Hypothalamus (tissue), 51 donors: Measurements from ENCODE around the gene SLC12A4.

Experiments
- DNase-seq, 51 donors: peaks; one replicate each; lab custom pipeline; 2025; lab: John Stamatoyannopoulos, UW

SLC12A4 gene

DNA sequence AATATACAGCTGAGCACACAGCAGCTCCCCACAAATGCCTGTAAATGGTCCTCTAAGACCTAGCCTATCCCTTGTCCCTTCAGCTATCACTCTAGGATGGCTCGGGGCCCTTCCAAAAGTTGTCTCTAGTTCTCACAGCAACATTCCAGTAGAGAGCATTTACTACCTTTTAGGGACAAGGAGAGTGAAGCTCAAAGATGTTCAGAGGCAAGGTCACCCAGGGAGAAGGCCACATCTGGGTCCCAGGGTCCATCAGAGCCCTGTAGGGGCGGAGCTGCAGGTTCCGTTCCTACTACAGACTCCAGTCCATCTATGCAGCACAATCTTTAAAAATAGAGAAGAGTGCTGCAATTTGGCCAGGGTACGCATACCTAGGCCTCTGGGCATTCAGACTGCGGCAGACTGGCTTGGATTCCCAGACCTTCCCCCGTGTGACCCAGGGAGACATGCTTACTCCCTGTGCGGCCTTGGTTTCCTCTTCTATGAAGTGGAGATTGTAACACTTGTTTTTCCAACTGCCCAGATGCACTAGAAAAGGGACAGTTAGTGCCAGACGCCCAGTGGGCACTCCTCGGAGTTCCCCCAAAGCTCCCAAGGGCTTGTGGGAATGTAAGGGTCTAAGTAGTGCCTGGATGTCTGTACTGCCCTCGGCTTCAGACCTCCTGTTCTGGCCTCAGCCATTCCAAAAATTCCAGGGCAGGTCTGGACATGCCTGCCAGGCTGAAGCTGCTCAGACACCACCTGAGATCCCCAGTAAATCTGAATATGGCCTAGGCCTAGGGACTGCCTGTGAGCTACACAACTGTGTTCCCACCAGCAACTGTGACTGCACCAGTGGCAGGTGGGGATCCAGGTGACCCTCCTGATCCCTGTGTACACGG, 2.5 kb downstream of the SLC12A4 start:
- no peak for DNase-seq

DNA sequence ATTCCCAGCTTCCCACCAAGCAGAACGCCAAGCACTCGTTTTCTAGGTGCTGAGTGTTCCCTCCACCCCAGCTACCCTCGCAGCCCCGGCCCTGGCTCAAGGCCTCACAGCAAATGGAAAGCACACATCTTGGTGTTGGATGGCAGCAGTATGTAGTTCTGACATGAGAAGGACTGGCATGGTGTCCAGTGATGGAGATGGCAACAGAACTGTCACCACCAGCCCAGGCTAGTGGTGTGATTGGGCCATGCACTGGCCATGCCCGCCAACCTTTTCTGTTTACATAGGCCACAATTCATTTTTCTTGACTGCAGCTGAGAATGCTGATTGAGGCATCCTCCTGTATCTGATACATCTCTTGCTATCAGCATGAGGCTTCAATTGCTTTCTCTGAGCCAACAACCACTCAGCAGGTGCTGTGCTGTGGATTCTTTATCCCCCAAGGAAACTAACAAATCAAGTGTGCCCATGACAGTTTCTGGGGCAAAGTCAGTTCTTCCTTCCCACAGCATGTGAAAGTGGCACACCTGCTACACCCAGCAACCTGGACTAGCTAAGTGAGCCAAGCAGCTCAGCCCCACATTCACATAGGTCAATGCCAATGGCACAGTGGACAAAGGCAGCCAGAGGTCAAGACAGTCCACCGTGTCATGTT, 3.8 kb downstream of the SLC12A4 start:
- no peak for DNase-seq

DNA sequence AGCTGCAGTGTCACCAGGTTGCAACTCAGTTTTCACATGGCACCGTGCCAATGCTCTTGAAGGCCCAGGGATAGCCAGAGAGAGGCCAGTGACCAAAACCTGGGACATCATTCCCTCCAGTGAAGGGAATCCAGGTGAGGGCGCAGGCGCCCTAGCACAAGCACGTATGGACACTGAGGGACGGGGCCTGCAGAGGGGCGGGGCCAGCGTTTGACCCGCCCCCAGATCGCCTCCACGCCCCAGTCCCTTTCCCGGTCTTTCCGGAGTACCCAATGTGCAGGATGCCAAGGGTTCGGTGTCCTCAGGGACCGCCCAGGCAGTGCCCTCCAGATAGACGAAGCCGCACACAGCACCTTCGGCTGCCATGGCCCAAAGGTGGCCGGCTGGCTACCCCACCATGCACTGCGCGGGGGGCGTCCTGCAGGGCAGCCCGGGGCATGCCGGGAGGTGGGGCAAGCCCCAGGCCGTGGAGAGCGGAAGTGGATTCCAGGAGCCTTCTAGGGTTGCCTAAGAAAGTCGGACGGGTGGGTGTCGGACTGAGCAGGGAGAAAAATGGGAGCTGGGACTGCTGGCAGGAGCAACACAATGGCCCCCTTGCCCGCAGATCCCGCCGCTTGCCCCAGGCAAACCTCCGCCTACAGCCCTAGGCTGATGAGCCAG, 4.6 kb downstream of the SLC12A4 start:
- DNase-seq = peak in 7 of 51 donors; percentile 18 to 55 (median 45)

DNA sequence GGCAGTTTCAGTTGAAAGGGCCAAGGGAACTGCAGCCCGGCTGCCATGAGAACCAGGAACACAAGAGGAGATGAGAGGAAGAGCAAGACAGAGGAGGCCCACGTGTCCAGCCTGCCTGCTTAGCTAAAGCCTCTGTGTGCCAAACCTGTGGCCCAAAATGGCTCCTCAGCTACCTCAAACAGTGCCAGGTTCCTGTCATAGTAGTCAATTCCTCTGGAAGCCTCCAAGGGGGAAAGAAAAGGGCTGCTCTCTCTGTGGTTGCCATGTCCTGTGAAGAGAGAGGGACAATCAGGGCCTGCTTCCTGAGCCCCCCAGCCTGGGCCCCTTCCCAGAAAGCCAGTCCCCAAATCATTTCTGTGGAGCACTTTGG, 5.2 kb downstream of the SLC12A4 start:
- DNase-seq = peak in 16 of 51 donors; percentile 5 to 62 (median 46)

DNA sequence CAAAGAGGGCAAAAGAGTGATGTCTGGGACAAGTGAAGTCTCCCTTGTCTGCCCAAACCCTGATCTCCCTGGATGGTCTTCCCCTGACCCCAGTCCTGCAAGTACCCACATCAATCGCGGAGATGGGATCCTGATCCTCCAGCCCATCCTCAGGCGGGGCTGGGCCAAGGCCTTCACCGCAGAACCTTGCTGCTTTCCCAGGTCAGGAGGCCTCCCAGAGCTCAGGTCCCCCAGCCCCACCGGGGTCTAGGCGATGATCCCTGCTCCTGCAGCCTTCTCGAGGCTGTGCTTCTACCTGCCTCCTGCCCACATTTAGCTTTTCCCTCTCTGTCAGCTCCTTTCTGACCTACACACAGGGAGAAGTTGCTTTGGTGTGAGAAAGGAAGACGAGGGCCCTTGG, 6.3 kb downstream of the SLC12A4 start:
- no peak for DNase-seq

DNA sequence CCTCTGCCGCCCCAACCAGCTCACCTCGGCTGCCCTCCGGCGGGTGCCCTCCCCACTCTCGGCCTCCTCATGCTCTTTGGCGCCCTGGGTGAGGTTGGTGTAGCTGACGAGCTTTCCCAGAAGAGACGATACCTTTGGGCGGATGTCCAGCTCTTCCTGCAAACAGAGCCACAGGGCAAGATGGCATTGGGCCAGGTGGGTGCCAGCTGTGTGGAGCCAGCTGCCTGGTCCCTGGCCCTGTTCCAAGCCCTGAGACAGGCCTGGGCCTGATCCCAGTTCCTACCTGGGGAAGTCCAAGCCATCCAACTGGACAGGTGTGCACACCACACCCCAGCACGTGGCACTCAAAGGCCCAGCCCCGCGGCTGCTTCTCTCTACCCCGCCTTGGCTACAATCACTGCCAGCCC, 6.9 kb downstream of the SLC12A4 start:
- peak in 1 of 51 donors; percentile 25 for DNase-seq

DNA sequence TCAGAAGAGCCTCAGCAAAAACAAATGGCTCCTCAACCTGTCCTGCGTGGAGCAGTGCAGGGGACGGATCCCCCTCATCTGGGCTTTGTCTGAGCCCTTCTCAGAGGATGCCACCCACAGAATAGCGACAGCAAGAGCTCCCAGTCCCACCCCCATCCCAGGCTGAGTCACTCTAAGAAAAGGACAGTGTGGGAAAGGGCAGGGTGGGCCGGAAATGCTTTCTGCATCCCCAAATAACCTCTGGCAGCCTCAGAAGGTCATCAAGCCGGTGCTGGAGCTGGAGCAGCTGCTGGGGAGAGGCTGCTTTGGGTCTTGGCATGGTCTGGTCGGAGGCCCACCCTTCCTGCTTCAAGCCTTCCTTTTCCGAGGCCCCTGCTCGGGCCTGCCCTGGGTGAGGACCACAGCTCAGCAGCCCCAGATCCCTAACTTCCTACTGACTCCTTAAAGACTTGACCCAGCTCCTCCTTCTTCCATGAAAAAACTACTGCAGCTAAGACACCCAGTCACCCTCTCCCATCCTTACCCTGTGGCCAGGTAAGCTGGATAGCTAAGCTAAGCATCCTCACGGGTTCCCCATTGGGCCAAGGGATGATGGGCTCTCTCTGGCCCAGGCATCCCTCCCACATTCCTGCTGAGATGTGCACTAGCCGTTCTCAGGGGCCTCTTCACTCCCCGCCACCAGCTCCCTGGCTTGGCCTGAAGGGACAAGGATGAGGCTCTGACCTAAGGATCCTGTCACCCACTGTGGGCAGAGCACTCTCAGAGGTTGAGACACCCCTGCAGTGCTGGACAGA, 8.7 kb downstream of the SLC12A4 start:
- DNase-seq = no peak

DNA sequence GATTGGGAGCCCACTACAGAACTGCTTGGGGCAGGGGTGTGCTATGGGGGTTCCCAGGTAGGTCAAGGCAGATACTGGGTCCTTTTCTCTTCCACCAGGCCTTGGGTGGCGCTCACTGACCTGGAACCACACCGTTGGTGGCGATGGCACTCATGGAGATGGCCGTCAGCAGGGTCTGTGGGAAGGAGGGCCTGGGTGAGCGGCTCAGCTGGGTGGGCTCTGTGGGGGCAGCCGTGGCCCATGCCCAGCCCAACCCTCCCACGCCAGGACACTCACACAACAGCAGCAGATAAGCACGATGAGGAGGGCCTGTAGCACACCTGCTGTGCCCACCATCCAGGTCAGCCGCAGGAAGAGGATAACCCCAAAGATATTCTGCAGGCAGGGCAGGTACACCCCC, 10.8 kb downstream of the SLC12A4 start:
- no peak for DNase-seq

DNA sequence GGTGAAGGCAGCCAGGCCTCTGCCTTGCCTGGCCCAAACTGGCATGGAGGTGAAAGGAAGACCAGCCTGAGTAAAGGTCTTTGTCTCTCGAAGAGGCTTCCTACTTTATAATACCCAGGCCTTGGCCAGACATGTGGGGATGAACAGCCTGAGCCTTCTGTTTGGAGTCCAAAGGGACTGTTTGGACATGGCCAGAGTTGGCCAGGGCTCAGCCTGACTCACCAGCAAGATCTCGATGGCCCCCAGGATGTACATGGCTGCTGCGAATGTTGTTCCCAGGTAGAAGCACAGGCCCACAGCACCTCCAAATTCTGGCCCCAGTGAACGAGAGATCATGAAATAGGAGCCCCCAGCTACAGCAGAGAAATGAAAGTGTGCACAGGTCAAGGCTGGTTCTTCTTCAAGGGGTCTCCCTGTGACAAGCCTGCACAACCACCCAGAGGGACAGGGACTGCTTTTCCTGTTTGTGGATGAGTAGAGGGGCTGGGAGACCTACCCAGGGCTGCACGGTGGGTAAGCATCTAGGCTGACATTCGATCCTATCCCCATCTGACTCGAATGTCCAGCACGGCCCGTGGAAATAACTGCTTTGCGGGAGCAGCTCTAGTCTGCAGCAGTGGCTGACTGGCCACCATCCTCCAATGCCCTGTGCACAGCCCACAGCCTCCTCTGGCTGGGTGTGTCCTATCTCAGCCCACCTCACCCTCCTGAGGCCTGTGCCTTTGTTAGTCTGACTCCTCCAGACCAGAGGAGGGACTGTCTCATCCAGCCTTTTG, 13.8 kb downstream of the SLC12A4 start:
- no peak for DNase-seq

DNA sequence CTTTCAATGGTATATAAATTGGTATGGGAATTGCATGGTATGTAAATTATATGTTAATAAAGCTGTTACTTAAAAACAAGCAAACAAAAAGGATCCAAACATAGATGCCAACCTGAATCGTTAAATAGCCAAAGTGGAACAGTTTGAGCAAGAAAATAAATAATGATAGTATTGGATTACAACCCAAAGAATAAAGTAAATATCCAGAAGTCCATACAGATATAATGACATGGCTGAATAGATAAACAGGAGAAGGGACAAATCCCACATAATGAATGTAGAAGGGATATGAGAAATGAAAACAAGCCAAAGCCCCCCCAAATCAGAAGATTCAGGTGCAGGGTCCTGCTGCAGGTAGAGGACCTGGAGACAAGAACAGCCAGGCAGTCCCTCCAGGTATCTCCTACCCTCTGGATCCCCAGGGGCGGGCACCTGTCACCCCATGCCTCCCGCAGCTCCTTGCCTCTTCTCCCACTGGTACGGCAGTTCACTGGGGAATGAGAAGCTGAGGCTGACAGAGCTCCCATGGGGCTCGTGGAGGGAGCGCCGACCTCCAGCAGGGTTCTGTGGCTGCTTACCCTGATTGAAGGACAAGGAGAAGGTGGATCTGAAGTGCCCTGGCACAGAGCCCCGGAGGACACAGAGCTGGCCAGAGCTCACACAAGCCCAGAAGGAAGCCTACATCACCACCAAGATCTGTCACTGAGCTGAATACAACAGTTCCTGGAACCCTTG, 14.6 kb downstream of the SLC12A4 start:
- no peak for DNase-seq

DNA sequence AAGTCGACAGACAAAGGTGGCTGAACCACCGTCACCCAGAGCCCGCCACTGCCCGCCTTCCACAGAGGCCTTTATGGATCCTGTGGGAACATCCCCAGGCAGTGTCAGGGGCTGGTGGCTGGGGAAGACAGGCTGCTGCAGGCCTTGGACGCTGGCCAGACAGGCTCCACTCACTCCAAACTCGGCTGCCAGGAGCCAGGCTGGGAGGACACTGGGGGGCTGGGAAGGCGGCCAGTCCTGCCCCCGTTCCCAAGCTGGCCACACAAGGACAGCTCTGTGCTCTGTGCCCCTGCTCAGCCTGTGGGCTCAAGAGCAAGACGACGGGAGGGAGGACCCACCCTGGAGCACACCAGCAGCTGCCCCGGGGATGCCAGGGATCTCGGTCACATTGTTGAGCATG, 17.0 kb downstream of the SLC12A4 start:
- peak; percentile 19 to 96 (median 85) for DNase-seq

DNA sequence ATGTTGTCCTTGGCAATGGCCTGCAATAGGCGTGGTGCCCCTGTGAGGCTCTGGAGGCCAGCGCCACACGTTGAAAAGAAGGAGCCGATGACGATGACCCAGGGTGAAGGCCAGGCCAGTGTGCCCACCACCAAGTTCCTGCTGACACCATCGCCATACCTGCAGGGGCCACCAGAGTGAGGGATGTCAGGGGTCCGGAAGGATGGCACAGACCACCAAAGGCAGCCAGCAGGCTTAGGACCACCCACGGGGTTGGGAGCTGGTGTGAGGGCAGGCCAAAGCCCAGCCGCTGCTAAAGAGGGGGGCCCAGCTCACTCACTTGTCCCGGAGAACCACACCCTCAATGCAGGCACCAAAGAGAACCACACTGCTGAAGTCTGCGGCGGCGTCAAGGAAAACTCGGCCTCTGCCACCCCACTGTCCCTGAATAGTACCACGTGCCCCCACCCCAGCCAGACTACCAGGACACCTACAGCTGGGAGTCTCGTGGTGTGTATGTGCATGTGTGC, 18.0 kb downstream of the SLC12A4 start:
- DNase-seq = no peak

DNA sequence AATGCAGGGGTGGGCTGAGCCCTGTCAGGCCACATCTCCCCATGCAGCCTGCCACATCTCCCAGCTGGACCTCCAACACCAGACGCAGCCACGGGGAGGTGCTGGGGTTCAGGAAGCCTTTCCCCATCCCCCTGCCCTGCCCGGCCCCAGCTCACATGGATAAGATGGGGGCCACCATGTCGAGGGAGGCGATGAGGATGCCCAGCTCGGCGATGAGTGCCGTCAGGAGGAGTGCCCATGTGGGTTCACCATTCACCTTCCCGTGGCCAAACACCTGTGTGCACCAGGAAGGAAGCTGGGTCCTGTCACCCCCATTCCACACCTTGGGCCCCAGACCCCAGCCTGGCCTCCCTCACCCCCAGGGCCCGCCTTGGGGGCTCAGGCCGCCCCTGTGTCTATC, 18.8 kb downstream of the SLC12A4 start:
- DNase-seq = no peak

DNA sequence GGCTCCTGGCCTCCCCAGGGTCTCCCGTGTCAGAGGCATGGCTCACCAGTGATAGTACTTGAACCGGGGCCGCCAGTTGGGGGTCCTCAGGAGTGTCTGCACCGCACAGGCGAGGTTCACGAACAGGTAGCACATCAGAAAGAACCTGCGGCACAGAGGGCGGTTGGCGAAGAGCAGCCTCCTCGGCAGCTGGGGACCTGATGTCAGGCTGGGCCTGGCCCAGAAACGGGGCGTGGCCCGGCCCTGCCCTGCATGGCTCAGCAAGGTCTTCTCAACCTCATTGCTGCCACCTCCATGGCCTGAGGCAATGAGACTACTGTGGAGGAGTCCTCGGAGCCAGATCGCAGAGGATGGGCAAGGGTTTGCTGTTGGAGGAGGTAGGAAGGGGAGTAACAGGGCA, 20.4 kb downstream of the SLC12A4 start:
- DNase-seq = no peak

DNA sequence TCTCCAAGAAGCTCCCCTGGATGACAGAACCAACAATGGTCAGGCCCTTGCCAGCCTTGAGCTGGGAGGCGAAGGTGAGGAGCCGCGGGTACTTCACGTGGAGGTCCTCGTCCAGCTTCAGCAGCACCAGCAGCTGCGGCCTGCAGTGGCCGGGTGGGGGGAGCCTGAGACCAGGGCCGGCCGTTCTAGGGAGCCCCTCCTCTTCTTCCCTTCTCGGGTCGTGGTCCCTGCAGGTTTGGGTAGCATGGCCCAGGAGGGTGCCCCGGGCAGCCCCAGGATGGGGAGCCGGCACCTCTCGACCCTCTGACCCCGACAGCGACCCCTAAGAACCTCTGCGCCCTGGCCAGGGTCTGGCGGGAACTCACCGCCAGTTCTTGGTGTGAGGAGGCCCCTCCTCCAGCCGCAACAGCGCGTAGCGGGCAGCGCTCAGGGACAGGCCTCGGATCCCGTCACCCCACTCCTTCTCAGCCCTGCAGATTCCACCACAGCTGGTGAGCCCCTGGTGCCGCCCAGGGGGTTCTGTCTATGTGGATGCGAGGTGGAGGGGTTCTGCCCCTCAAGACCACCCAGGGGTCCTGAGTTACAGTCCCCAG, 21.4 kb downstream of the SLC12A4 start:
- no peak for DNase-seq

DNA sequence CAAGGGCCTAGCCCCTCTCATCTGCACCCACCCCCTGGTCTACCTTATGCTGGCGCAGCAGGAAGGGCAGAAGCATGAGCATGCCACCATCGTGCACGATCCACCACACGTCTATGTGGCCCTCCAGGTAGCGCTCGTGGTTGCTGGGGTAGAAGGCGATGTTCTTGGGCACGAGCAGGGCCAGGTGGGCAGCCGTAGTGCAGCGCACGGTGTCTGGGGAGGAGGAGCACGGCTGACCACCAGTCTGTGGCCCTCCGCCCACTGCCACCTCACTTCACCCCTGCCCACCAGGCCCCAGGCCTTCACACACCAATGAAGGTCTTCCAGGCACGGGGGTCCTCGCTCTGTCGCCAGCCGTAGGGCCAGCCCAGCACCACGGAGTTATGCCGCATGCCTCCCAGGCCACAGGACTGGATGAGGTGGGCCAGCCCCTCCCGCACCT, 22.3 kb downstream of the SLC12A4 start:
- DNase-seq = no peak

DNA sequence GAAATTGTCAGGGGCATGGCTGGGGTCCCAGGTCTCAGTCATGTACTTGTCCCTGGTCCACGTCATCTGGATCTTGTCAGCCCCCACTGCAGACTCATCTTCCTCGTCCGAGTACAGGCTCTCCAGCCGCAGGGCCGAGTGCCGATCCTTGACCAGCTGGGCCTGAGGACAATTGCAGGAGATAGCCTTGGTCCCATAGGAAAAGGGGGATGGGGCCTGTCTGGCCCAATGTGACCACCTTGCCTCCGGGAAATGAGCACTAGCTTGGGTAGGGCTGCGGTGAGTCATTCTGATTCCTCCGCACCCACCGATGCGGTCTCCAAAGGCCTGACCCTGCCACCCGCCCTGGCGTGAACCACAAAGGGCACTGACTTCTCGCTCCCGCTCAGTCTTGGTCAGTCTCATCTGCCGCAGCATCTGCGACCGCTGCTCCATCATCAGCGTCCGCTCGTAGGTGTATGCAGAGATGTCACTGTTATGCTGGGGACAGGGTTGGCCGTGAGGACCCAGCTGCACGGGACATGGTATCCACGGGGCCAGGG, 23.0 kb downstream of the SLC12A4 start:
- DNase-seq = no peak

DNA sequence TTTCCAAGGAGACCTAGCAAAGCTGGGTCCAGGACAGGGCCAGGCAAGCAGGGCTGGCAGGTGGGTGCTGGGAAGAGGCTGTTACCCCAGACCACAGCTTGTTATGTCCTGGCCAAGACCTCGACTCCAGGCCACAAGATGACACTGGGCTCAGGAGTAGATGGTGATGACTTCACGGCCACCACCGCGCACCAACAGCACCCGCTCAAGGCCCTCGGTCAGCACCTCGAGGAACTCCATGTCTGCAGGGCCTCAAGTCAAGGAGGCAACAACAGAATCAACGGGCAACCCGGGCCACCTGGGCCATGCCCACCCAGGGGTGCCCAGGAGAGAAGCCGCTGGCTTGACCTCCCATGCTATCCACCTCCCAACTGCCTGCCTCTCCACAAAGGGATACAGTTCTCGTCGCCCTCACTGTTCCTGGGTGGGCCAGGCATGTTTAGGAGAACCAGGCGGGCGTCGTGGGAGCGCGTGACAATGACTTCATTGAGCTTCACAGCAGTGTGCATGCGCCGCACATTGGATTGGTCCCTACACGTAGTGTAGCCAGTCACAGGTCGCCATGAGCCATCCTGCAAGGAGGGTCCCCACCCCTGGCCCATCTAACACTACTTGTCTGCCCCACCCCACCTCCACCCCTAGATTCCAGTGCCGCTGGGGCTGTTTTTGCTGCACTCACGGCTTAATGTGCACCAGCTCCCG, 23.6 kb downstream of the SLC12A4 start:
- DNase-seq = peak in 1 of 51 donors; percentile 47
